H9 (cell line): Measurements from ENCODE around the gene TPX2. TPM values are rescaled to one million over a fixed set of nuclear protein-coding genes. Genes with fewer than 3 reads are reported as not detected.

ENCODE experiments used
- DNase-seq: peaks from one replicate; pipeline ENCODE4 v3.0.0-alpha.2; 2017
- H2AFZ ChIP-seq: one replicate; pipeline ENCODE4 v1.6.1; 2013; ENCODE audit warnings: mild to moderate bottlenecking, low read length, control low read depth, moderate library complexity
- H2AK5ac ChIP-seq: 2 replicates; pipeline ENCODE4 v1.6.1; 2013; ENCODE audit warnings: low read length, control low read depth, mixed read lengths; ENCODE audit not compliant: insufficient read length
- H2BK120ac ChIP-seq: one replicate; pipeline ENCODE4 v1.6.1; 2013; ENCODE audit warnings: low read depth, mild to moderate bottlenecking, low read length, control low read depth, inconsistent platforms; ENCODE audit not compliant: poor library complexity, severe bottlenecking
- H2BK12ac ChIP-seq: 2 replicates; pipeline ENCODE4 v1.6.1; 2013; ENCODE audit warnings: low read length, control low read depth, mixed read lengths, low read depth; ENCODE audit not compliant: insufficient read length
- H2BK15ac ChIP-seq: 2 replicates; pipeline ENCODE4 v1.6.1; 2013; ENCODE audit warnings: low read depth, low read length, control low read depth
- H2BK20ac ChIP-seq: one replicate; pipeline ENCODE4 v1.6.1; 2013; ENCODE audit warnings: low read depth, mild to moderate bottlenecking, low read length, control low read depth, inconsistent platforms; ENCODE audit not compliant: poor library complexity, severe bottlenecking
- H2BK5ac ChIP-seq: 2 replicates; pipeline ENCODE4 v1.6.1; 2013; ENCODE audit warnings: low read length, control low read depth, mixed read lengths; ENCODE audit not compliant: insufficient read length
- H3K14ac ChIP-seq: 2 replicates; pipeline ENCODE4 v1.6.1; 2013; ENCODE audit warnings: low read length, control low read depth; ENCODE audit not compliant: insufficient read depth
- H3K18ac ChIP-seq: 2 replicates; pipeline ENCODE4 v1.6.1; 2013; ENCODE audit warnings: low read depth, mild to moderate bottlenecking, mixed read lengths, low read length, control low read depth; ENCODE audit not compliant: insufficient read length
- H3K23ac ChIP-seq: 2 replicates; pipeline ENCODE4 v1.6.1; 2013; ENCODE audit warnings: low read length, control low read depth, mixed read lengths, low read depth; ENCODE audit not compliant: insufficient read length
- H3K23me2 ChIP-seq: 2 replicates; pipeline ENCODE4 v1.6.1; 2013; ENCODE audit warnings: low read depth, mild to moderate bottlenecking, mixed read lengths, low read length, control low read depth; ENCODE audit not compliant: insufficient read length, poor library complexity, severe bottlenecking
- H3K27ac ChIP-seq: 2 replicates; pipeline ENCODE4 v1.5.1; 2013; ENCODE audit warnings: low read length, control low read depth, mixed read lengths, low read depth; ENCODE audit not compliant: insufficient read length
- H3K27me3 ChIP-seq: 2 replicates; pipeline ENCODE4 v1.6.1; 2013; ENCODE audit warnings: low read length, control low read depth, inconsistent platforms; ENCODE audit not compliant: insufficient read depth
- H3K4ac ChIP-seq: 2 replicates; pipeline ENCODE4 v1.6.1; 2013; ENCODE audit warnings: low read depth, mild to moderate bottlenecking, control low read depth, inconsistent platforms, low read length, moderate library complexity
- H3K4me1 ChIP-seq: 2 replicates; pipeline ENCODE4 v1.6.1; 2013; ENCODE audit warnings: low read length, control low read depth, inconsistent platforms; ENCODE audit not compliant: insufficient read depth
- H3K4me2 ChIP-seq: 2 replicates; pipeline ENCODE4 v1.6.1; 2013; ENCODE audit warnings: low read length, control low read depth, mixed read lengths; ENCODE audit not compliant: insufficient read length, insufficient read depth
- H3K56ac ChIP-seq: 2 replicates; pipeline ENCODE4 v1.6.1; 2013; ENCODE audit warnings: low read depth, mild to moderate bottlenecking, mixed read lengths, low read length, control low read depth; ENCODE audit not compliant: insufficient read length
- H3K79me1 ChIP-seq: 2 replicates; pipeline ENCODE4 v1.6.1; 2013; ENCODE audit warnings: low read depth, mild to moderate bottlenecking, moderate library complexity, low read length, control low read depth, inconsistent platforms; ENCODE audit not compliant: insufficient read depth, poor library complexity, severe bottlenecking
- H3K79me2 ChIP-seq: 2 replicates; pipeline ENCODE4 v1.6.1; 2013; ENCODE audit warnings: low read length, control low read depth, inconsistent platforms; ENCODE audit not compliant: insufficient read depth
- H3K9ac ChIP-seq: 2 replicates; pipeline ENCODE4 v1.6.1; 2013; ENCODE audit warnings: low read length, control low read depth, mixed read lengths; ENCODE audit not compliant: insufficient read length; ENCODE audit errors: extremely low read depth
- H3K9me3 ChIP-seq: one replicate; pipeline ENCODE4 v1.6.1; 2013; ENCODE audit warnings: low read depth, low read length, inconsistent platforms; ENCODE audit not compliant: control insufficient read depth
- H3T11ph ChIP-seq: one replicate; pipeline ENCODE4 v1.6.1; 2013; ENCODE audit warnings: mild to moderate bottlenecking, low read length, control low read depth, inconsistent platforms
- H4K20me1 ChIP-seq: one replicate; pipeline ENCODE4 v1.6.1; 2013; ENCODE audit not compliant: control insufficient read depth, insufficient read length, insufficient read depth
- H4K5ac ChIP-seq: 2 replicates; pipeline ENCODE4 v1.6.1; 2013; ENCODE audit warnings: low read depth, mild to moderate bottlenecking, mixed read lengths, low read length, control low read depth; ENCODE audit not compliant: insufficient read length
- H4K8ac ChIP-seq: replicated peaks from 2 replicates; pipeline ENCODE4 v1.6.1; 2013; ENCODE audit warnings: low read length, control low read depth, mixed read lengths, low read depth; ENCODE audit not compliant: insufficient read length
- H4K91ac ChIP-seq: 2 replicates; pipeline ENCODE4 v1.6.1; 2013; ENCODE audit warnings: low read depth, mild to moderate bottlenecking, moderate library complexity, mixed read lengths, low read length, control low read depth; ENCODE audit not compliant: insufficient read length
- H3K27ac Mint-ChIP-seq, 3 experiments: 2 replicates in 2 of 3; 3 replicates in 1 of 3; pipeline ENCODE4 v1.8.0; 2020 to 2021; ENCODE audit warnings: mixed read lengths in 3 of 3, mild to moderate bottlenecking in 1 of 3, moderate library complexity in 1 of 3
- H3K27me3 Mint-ChIP-seq: 2 replicates; pipeline ENCODE4 v1.8.0; 2021; ENCODE audit warnings: low read depth, mild to moderate bottlenecking, moderate library complexity, mixed read lengths
- H3K36me3 Mint-ChIP-seq, 3 experiments: 2 replicates in 2 of 3; 3 replicates in 1 of 3; pipeline ENCODE4 v1.8.0; 2020 to 2021; ENCODE audit warnings: low read depth in 3 of 3, mixed read lengths in 3 of 3; ENCODE audit not compliant: insufficient read depth in 1 of 3
- H3K4me1 Mint-ChIP-seq, 2 experiments: 2 replicates each; pipeline ENCODE4 v1.8.0; 2020; ENCODE audit warnings: mixed read lengths in 2 of 2
- H3K4me3 Mint-ChIP-seq, 2 experiments: 2 replicates in 1 of 2; 3 replicates in 1 of 2; pipeline ENCODE4 v1.8.0; 2020 to 2021; ENCODE audit warnings: mild to moderate bottlenecking in 2 of 2, mixed read lengths in 2 of 2, moderate library complexity in 1 of 2
- H3K9me3 Mint-ChIP-seq, 2 experiments: 2 replicates in 1 of 2; 3 replicates in 1 of 2; pipeline ENCODE4 v1.8.0; 2020; ENCODE audit warnings: mild to moderate bottlenecking in 2 of 2, mixed read lengths in 2 of 2, moderate library complexity in 1 of 2
- CTCF ChIP-seq: fragments of 200-600 bp; sonication (generic); conservative IDR thresholded peaks from 3 replicates; pipeline ENCODE4 v1.8.0; 2021; ENCODE audit warnings: antibody characterized with exemption, mild to moderate bottlenecking
- WGBS: extraction: QIAGEN DNeasy Blood & Tissue Kit; methylation state at CpG from one replicate; pipeline ENCODE4 v1.1.7; 2013; ENCODE audit warnings: missing lambda C conversion rate, low lambda C conversion rate, mixed read lengths; ENCODE audit not compliant: insufficient read length; ENCODE audit errors: extremely low coverage; 5-methylcytosine and 5-hydroxymethylcytosine counted together
- total RNA-seq: library from RNA; stranded (reverse); gene quantifications from 2 replicates; pipeline ENCODE4 v1.2.1, GENCODE V29; 2021

The TPX2 gene
- total RNA-seq, 1 experiment from 2014 or later: 161 TPM

GRCh38 chr20:31821427-31821826 lies 82.3 kb downstream of the TPX2 start:
- H3K36me3 Mint-ChIP-seq: no peaks in the 10 kb centered on the region
- Histone ChIP-seq H2AFZ (no peak overlapping the region), H2BK5ac (no peak overlapping the region), H4K8ac (no peak overlapping the region), H2AK5ac (no peak overlapping the region), H3K56ac (no peak overlapping the region), H3K4me1 (no peaks in the 10 kb centered on the region), H3K9ac (no peak overlapping the region), H3K4ac (no peak overlapping the region), H3K27ac (no peak overlapping the region), H3K4me2 (no peak overlapping the region), H2BK12ac (no peak overlapping the region), H3K79me1 (no peaks in the 10 kb centered on the region), H4K5ac (no peak overlapping the region), H2BK120ac (no peak overlapping the region), H4K91ac (no peak overlapping the region), H3K23ac (no peak overlapping the region), H3K23me2 (no peaks in the 10 kb centered on the region), H3K9me3 (no peaks in the 10 kb centered on the region), H3K18ac (no peak overlapping the region), H2BK20ac (no peak overlapping the region), H3K79me2 (no peaks in the 10 kb centered on the region), H3K14ac (no peak overlapping the region), H2BK15ac (no peak overlapping the region), H3K27me3 (no peaks in the 10 kb centered on the region), H4K20me1 (no peaks in the 10 kb centered on the region), H3T11ph (no peak overlapping the region)
- H3K27ac Mint-ChIP-seq: peak overlapping the region in 2 of 3 experiments; percentile 19 to 88; a peak in 1 of 7 replicates
- TF ChIP-seq CTCF: no peak
- no peaks in the 10 kb centered on the region for H3K9me3 Mint-ChIP-seq
- H3K27me3 Mint-ChIP-seq: peaks cover 5% of the 10 kb centered on the region
- H3K4me3 Mint-ChIP-seq: no peak overlapping the region
- no peak for DNase-seq
- H3K4me1 Mint-ChIP-seq: peaks cover 9 to 22% of the 10 kb centered on the region in 2 experiments
- WGBS: no CpG with 5 or more reads among the region's 5 CpGs
